Activated T-cell treated with anti-CD3 and anti-CD28 coated beads for 48 hours (primary cell): Measurements from ENCODE around the gene ZNF837.
"Not testable (repeated sequence)": the region's sequence is repeated elsewhere in the genome, so short reads cannot be mapped to it uniquely, and the experiment has no call there.

Experiments
- DNase-seq: peaks from one replicate; pipeline ENCODE4 v3.0.0-alpha.2; 2020; ENCODE audit warnings: low read depth

The ZNF837 gene

GRCh38 chr19:58350871-58351557 lies 29.8 kb downstream of the ZNF837 start:
- DNase-seq: no peak

GRCh38 chr19:58350001-58350861 lies 30.6 kb downstream of the ZNF837 start:
- DNase-seq: no peak

DNA sequence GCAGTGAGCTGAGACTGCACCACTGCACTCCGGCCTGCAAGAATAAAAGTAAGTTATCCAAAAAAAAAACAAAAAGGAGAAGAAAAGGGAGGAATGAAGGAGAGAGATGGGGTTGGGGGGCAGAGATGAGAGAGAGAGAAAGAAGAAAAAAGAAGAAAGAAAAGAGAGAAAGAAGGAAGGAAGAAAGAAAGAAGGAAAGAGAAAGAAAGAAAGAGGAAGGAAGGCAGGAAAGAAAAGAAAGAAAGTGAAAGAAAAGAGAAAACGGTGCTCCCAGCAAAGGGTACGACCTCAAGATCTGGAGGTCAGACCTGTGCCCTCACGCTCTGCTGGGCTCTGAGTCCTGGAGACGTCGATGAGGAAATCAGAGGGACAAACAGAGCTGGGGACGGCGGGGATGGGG lies 31.2 kb downstream of the ZNF837 start:
- DNase-seq: no peak

DNA sequence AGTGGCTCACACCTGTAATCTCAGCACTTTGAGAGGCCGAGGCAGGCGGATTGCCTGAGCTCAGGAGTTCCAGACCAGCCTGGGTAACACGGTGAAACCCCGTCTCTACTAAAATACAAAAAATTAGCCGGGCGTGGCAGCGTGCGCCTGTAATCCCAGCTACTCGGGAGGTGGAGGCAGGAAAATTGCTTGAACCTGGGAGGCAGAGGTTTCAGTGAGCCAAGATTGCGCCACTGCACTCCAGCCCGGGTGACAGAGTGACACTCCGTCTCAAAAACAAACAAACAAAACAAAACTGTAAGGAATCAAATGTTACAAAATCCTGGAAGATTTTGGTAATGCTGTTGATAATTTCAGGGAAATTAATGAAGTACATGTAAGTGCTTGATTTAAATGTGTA lies 32.8 kb downstream of the ZNF837 start:
- not testable (repeated sequence) for DNase-seq

DNA sequence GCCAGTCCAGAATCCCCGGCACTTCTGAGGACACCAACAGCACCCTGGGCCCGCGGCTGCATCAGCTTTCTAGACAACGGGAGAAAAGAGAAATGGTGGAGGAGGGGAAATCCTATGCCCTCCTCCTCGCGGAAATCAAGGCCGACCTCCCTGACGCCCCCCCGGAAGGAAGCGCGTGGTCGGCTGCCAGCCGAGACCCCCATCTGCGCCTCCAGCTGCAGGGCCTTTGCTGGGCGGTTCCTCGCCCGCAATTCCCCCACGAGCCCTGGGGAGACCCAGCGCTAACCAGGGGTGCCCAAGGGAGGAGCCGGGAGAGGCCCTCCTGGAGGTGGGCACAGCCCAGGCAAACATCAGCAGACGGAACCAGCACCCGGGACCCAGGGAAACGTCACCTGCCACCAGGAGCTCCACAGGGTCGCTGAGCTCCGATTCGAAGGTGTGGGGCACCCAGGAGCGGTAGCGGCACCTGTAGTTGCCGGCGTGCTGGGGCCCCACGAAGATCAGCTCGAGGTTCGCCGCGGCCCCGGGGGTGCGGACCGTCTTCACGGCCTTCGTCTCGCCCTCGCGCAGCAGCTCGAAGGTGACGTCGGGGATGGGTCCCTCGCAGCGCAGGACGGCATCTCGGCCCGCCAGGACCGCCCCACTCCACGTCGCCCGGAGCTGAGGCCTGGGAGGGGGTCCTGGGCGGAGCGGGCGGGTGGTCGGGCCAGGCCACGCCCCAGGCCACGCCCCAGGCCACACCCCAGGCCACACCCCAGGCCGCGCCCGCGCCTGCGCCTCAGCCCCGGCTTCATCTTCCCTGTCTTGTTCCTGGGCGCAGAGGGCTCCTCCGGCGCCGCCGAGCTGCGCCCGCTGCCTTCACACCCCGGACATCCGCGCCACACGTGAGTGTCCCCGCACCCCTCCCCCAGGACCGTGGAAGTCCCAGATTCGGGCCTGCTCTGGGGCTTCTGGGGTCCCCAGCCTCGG lies 33.6 kb downstream of the ZNF837 start:
- DNase-seq: peak; percentile 64

DNA sequence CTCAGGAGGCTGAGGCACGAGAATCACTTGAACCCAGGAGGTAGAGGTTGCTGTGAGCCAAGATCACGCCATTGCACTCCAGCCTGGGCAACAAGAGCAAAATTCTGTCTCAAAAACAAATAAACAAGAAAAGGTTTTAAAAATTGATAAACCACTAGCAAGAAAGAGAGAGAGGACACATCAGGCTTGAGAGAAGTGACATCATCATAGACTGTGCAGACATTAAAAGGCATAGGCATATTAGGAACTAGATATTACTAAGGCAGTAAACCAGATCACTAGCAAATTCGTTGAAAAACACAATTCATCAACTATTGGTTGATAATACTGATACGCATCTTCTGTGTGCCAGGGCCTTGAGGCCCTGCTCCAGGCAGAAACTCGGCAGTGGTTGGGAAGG lies 35.3 kb downstream of the ZNF837 start:
- DNase-seq: no peak

DNA sequence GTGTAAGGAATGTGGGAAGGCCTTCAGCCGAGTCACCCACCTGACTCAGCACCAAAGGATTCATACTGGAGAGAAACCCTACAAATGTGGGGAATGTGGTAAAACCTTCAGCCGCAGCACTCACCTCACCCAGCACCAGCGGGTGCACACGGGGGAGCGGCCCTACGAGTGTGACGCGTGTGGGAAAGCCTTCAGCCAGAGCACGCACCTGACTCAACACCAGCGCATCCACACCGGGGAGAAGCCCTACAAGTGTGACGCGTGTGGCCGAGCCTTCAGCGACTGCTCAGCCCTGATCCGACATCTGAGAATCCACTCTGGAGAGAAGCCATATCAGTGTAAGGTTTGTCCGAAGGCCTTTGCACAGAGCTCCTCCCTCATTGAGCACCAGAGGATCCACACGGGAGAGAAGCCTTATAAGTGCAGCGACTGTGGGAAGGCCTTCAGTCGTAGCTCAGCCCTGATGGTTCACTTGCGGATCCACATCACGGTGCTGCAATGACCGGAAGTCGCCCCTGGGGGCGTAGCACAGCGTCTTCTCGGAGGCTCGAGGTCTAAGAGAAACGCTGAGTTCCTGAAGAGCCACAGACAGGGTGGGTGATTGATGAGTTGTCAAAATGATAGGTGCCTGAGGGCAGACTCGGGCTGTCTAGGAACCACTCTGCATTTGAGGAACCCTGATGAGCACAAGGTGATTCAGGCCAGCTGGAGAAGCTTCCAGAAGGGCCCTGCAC lies 41.8 kb downstream of the ZNF837 start:
- no peak for DNase-seq

DNA sequence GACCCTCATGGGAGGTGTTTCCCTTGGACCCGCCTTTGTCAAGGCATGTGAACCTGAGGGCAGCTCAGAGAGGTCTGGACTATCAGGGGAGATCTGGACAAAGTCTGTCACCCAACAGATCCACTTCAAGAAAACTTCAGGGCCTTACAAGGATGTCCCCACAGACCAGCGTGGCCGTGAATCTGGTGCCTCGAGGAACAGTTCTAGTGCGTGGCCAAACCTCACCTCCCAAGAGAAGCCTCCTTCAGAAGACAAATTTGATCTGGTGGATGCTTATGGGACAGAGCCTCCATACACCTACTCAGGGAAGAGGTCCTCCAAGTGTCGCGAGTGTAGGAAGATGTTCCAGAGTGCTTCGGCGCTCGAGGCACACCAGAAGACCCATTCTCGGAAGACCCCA lies 42.5 kb downstream of the ZNF837 start:
- DNase-seq: no peak

DNA sequence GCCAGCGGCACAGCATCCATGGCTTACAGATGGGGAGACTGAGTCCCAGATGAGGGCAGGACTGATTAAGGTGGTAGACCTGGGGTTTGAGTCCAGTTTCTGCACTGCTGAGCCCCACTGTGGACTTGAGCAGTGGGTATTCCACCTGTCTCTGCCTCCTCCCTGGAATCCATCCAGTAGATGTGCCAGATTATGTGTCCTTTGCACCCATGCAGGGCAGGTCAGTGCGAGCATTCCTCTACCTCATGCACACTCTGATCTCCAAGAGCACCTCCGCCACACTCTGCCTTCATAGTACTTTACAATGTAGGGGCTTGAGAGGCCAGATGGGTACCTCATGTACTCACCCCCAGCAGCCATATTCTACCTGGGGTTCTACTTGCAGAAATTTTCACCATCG lies 44.0 kb downstream of the ZNF837 start:
- DNase-seq: no peak

GRCh38 chr19:58336216-58336615 lies 44.6 kb downstream of the ZNF837 start:
- DNase-seq: no peak

- no peak for DNase-seq
Observed at GRCh38 chr19:58335630-58336029, 45.2 kb downstream of the ZNF837 start.

GRCh38 chr19:58334691-58335249 lies 46.1 kb downstream of the ZNF837 start:
- no peak for DNase-seq

DNA sequence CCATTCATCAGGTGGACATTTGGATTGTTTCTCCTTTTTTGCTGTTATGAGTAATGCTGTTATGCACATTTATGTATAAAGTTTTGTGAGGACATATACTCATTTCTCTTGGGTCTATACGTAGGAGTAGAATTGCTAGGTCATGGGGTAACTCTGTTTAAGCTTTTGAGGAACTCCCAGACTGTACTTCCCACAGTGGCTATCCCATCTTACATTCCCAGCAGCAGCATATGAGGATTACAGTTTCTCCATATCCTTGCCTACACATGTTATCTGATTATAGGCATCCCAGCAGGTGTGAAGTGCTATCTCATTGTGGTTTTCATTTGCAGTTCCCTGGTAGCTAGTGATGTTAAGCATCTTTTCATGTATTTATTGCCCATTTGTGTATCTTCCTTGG lies 48.1 kb downstream of the ZNF837 start:
- DNase-seq: no peak

- no peak for DNase-seq
Observed at GRCh38 chr19:58330458-58330857, 50.4 kb downstream of the ZNF837 start.

GRCh38 chr19:58328999-58329398 lies 51.8 kb downstream of the ZNF837 start:
- no peak for DNase-seq

GRCh38 chr19:58326914-58327726 lies 53.7 kb downstream of the ZNF837 start, which contains the start of gene ZSCAN22:
Gene ZSCAN22 (plus strand): TSS chr19:58326994. CDS start chr19:58334803, 7,809 bp downstream.
- peak; percentile 87 for DNase-seq

DNA sequence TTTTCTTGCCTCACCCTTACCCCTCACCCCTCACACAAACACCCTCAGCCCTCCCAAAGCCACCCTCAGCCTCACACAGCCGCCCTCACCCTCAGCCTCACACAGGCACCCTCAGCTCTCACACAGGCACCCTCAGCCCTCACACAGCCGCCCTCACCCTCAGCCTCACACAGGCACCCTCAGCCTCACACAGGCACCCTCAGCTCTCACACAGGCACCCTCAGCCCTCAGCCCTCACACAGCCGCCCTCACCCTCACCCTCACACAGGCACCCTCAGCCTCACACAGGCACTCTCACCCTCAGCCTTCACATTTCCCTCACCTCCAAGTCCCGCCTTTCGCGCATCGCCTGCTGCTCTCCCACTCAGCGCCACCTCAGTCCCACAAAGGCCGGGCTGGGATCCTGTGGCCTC lies 54.3 kb downstream of the ZNF837 start:
- DNase-seq: no peak

DNA sequence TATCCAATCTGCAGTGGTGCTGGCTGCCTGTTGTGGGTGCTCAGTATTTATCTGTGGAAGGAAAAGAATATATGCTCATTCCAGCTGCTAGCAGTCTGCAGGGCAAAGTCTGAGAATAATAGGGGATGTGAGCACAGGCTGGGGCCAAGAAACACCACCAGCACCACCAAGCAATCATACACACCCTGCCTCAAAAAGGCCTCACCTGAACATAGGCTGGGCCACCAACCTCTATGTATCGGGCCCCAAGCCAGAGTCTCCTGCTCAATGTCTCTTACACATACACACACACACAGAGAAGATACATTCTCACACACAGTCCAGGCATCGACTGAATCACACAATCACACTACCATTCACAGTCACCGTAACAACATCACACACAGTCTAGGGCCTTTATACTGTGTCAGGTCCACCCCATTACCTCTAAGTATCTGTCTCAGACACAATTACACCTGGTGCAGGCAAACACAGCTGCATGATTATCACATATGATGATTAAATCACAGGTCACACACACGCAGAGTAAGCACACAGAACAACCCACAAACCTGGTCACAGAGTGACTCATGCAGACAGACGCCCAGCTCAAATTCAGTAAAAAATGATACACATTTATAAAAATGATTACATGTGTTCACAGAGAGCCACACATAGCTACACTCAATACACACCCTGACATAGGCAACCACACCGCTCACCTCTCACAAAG lies 55.4 kb downstream of the ZNF837 start:
- DNase-seq: peak; percentile 12

DNA sequence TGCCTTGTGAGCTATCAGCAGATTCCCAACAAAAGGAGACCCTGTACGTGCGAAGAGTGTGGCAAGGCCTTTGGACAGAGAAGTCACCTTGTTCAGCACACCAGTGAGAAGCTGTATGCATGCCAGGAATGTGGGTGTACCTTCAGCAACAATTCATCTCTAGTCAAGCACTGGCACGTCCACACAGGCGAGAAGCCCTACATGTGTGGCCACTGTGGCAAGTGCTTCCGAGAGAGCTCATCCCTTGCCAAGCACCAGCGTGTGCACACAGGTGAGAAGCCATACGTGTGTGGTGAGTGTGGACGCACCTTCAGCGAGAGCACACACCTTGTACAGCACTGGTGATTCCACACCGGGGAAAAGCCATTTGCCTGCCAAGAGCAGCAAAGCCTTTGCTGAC lies 61.6 kb downstream of the ZNF837 start:
- DNase-seq: no peak

GRCh38 chr19:58318297-58318696 lies 62.5 kb downstream of the ZNF837 start:
- DNase-seq: no peak
